ENCODE results near the gene UGT2A3. TPM values are rescaled to one million over a fixed set of nuclear protein-coding genes. Genes with fewer than 3 reads are reported as not detected.
"Not testable (repeated sequence)": the region's sequence is repeated elsewhere in the genome, so short reads cannot be mapped to it uniquely, and the experiment has no call there.

The UGT2A3 gene
- total RNA-seq, 1 donor from 2014 or later: not detected

DNA sequence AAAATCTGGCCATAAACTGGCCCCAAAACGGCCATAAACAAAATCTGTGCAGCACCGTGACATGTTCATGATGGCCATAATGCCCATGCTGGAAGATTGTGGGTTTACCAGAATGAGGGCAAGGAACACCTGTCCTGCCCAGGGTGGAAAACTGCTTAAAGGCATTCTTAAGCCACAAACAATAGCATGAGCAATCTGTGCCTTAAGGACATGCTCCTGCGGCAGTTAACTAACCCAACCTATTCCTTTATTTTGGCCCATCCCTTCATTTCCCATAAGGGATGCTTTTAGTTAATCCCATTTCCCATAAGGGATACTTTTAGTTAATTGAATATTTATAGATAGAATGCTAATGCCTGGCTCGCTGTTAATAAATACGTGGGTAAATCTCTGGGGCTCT lies 29.4 kb downstream of the UGT2A3 start:
- DNase-seq; ATAC-seq (ENCODE audit: poor library complexity); intact Hi-C loops (cut with DNase I): not testable (repeated sequence)

DNA sequence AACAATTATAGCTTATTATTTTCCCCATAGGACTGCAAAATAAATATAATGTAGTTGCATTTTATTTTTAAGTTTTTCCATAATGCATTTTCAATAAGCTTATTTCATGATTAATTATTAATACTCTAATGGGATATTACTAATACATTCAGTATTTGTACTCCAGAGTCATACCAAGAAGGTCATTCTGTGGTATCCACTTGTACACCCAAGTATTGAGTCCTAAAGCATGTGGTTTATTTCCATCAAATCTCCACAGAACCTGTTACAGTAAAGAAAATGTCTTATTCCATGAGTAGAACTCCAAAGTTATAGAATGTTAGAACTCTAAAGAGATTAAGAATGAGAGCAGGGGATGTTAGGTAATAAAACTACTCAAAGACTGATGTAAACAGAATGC lies 30.6 kb downstream of the UGT2A3 start:
- ATAC-seq (ENCODE audit: poor library complexity): no peak
- no peak for DNase-seq
- intact Hi-C loops (cut with DNase I): no loop called here

DNA sequence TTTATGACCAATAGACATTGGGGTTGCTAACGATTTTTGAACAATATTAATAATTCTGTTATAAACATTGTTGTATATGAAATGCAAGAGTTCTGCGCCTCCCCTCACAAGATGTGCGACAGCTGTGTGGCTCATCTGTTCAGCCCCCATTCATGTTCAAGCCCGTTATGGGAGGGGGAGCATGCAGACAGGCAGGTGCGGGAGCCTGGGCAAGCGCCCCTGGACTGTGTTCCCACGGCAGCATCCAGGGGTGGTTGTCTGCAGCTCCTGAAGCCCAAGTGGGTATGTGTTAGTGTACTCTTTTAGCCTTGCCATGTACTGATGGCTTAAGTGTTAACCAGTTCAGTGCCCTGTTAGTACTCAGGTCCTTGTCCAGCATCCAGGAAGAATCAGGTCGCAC lies 34.6 kb downstream of the UGT2A3 start:
- ATAC-seq (ENCODE audit: poor library complexity): no peak

DNA sequence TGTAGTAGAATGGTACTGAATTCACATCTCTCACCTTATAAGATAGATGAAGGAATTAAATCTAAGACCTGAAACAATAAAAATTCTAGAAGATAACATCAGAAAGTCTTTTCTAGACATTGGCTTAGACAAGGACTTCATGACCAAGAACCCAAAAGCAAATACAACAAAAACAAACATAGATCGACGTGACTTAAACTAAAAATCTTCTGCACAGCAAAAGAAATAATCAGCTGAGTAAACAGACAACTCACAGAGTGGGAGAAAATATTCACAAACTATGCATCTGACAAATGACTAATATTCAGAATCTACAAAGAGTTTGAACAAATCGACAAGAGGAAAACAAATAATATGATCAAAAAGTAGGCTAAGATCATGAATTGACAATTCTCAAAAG lies 38.8 kb downstream of the UGT2A3 start:
- DNase-seq (no peak), ATAC-seq (ENCODE audit: poor library complexity) (no peak)
- intact Hi-C loops (cut with DNase I): no loop called here

More for the DNA sequence above, 34.6 kb downstream of the UGT2A3 start:
- intact Hi-C loops (cut with DNase I): no loop called here
- DNase-seq: no peak

DNA sequence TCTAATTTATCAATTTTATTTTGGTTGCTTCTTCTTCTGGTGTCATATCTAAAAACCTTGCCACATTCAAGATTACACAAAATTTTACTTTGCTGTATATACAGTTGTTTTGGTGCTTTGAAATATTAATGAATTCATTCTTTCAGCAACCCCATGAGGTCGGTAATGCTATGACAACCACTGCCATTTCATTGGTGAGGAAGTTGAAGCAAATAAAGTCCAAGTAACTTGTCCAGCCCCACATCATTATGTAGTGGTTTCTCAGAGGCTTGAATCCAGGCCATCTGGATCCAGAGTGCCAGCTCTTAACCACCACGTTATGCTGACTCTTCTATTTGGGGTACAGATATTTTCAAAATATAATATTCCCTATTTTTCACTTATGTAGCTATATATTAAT lies 42.2 kb downstream of the UGT2A3 start:
- ATAC-seq (ENCODE audit: poor library complexity) (no peak), DNase-seq (no peak)
- intact Hi-C loops (cut with DNase I): no loop called here

DNA sequence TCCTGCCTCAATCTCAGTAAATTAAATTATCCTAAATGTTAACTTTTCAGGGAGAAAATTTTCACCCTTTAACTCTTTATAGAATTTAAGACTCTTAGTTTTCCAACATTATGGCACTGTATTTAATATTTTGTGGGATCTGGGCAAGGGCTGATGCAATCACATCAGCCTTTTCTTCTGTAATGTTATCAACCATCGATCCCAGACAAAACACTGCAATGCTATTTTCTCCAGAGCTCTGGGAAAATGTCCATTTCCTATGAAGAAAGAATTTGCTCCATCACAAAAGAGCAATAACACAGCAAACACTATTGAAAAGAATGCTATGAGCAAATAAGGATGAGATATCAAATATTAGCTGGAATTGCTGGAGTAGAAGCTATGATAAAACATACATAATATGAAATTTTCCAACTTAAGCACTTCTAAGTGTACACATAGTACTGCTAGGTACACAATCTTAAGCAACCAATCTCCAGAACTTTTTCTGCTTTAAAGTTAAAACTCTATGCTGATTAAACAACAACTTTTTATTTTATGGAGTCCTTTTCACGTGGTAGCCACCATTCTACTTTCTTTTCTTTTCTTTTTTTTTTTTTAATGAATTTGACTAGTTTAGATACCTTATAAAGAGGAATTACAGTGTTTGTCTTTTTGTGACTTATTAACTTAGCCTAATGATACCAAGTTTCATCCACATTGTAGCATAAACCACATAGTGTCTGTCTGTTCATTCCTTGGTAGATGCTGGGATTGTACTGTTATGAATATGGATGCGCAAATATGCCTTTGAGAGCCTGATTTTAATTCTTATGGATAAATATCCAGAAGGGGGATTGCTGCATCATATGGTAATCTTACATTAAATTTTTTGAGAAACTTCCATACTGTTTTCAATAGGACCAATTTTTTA lies 43.6 kb downstream of the UGT2A3 start:
- intact Hi-C loops (cut with DNase I): no loop called here
- DNase-seq (no peak), ATAC-seq (ENCODE audit: poor library complexity) (no peak)

DNA sequence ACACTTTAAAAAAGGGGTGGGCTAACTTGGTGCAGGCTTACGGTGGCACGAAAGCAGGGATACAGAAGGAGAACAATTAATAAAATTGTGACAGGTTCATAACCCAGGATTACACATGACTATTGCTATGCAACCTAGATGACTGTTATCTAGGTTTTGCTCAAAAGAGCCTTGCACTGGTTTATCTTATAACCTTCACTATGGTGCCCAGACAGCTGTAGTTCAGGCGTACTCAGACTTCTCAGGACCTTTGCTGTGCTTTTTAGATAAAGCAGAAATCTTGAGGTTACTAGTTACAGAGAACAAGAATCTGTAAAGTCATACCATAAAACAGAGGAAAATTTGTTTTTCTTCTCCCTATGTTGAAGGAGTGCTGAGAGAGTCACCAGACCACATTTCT lies 44.4 kb downstream of the UGT2A3 start:
- intact Hi-C loops (cut with DNase I): no loop called here
- DNase-seq (no peak), ATAC-seq (ENCODE audit: poor library complexity) (no peak)

DNA sequence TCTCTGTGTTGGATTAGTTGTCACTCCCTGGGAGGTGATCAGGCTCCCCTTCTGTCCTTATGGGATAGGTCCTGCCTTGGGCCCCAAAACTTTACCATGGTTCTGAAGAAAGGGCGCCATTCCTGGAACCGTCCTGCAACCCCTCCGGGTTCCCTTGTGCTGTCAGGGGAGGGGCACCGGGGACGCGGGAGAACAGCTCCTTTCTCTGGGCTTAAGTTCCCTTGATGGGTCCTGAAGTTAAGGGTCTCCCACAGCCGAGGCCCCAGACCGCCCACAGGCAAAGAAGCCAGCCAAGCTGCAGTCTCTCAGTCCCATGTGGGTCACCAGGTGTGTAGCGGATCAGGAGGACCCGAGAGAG lies 44.8 kb downstream of the UGT2A3 start:
- no peak for DNase-seq
- ATAC-seq (ENCODE audit: poor library complexity): no peak
- intact Hi-C loops (cut with DNase I): no loop called here

DNA sequence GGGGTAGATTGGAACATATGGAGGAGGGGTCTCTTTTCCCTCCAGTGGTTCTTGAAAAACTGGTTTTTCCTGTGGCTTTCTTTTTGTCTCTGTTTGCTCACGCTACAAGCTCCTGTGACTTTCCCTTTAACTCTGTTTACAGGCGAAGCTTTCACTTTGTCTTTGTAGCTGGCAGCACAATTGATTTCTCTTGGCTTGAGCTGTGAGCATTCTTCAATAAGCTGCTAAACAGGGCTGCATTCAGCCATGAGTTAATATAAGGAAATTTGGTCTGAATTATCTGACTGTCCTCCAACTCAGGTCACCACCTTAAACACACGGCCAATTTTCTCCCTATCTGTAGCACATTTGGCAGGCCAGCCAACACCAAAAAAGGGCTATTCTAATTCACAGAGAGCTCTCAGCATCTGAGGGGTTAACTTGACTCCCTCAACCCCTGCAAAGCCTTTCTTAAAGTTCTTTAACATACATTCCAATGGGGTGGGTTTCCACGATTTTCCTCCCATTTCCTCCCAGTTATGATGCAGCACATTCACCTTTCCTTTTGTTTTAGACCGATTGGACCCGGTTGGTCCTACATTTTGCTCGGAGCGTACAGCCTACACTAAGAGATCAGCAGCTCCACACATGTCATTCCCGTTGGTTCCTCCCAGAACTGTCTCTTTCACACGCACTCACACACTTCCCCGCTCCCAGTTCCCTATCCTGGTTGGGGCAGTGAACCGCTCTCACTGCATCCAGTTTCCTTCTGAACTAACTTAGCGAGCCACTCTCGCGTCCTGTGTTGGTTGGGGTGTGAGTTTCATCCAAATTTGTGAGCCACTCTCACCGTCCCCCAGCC lies 45.4 kb downstream of the UGT2A3 start:
- intact Hi-C loops (cut with DNase I): no loop called here
- no peak for ATAC-seq (ENCODE audit: poor library complexity)
- no peak for DNase-seq

DNA sequence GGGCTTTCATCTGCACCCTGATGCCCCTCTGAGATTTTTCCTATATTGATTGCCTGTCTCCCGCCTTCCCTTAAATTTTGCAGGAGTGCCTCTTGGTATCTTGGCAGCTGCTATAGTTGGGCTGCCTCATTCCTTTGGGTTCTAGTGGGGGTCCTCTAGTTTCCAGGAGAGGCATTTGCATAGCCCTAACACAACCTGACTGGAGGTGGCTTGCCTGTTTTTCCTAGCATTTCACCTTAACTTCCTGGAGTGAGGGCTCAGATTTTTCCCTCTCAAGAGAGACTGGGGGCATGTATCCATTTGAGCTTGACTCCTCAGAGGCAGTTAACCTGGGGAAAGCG lies 46.0 kb downstream of the UGT2A3 start:
- intact Hi-C loops (cut with DNase I): no loop called here
- ATAC-seq (ENCODE audit: poor library complexity) (no peak), DNase-seq (no peak)

DNA sequence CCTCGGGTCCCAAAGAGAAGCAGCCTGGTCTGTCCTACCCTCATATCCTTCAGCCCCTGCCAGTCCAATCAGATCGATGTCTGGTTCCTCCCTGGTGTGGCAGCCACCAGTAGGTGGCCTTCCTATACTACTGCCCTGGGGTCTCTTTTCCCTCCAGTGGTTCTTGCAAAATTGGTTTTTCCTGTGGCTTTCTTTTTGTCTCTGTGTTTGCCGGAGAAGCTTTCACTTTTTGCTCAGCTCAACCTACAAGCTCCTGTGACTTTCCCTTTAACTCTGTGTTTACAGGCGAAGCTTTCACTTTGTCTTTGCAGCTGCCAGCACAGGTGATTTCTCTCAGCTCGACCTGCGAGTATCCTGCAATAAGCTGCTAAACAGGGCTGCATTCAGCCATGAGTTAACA lies 46.8 kb downstream of the UGT2A3 start:
- DNase-seq (no peak), ATAC-seq (ENCODE audit: poor library complexity) (no peak)
- intact Hi-C loops (cut with DNase I): no loop called here

DNA sequence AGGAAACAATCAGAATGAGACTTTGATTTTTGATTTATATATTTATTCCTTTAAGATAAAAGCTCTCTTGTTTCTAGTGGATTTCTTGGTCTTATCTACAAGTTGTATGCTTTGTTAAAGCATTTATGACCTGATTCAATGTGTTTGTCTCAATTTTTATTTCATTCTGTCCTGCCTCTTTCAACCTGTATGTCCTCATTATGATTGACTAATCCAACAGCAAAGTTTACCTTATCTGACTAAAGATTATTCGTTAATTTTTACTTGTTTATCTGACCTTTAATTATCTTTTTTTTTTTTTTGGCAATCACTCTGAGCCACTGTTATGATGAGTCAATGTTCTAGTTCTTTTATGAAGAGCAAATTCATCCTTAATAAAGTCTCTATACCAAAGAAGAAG lies 54.9 kb downstream of the UGT2A3 start:
- intact Hi-C loops (cut with DNase I): no loop called here
- ATAC-seq (ENCODE audit: poor library complexity): no peak
- DNase-seq: no peak

DNA sequence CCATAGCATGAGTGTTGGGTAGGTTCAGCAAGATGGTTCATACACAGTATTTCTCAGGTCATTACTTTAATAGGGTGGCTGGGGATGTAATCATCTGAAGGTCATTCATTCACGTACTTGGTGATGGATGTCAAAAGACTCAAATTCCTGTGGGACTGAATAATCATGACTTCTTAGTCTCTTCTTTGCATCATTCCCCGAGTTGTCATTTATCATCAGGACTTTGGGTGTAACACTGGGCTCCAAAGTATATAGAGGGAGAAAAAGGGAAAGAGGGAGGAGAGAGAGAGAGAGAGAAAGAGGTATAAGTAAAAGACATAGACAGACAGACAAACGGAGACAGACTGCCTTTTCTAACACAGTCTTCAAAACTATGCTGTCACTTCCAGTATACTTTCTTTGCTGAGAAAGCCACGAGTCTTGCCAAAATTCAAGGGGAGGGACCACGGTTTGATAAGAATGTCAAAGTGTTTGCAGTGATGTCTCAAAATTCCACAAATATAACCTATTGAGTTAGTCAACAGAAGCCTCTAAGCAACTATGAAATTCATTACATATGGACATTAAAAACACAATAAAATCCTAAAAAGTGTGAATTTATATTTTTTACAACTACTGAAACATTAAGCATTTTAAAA lies 55.9 kb downstream of the UGT2A3 start:
- ATAC-seq (ENCODE audit: poor library complexity) (no peak), DNase-seq (no peak)
- intact Hi-C loops (cut with DNase I): no loop called here

DNA sequence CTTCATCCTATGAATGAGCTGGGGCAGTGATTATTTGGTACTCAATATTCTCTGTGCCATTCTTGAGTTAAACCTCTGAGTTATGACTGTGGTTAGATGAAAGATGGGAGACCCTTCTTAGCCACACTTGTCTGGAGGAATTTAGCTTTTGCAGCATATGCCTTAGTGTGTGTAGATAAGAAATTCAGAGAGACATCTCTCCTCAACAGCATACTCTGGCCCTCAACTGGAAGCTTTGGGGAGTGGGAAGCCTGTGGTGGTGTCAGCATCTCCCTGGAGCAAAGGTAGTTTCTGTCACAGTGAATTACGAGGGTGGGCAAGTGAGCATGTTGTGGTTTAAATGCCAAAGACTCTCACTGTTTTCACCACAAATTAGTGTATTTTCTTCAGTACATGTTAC lies 58.7 kb downstream of the UGT2A3 start:
- ATAC-seq (ENCODE audit: poor library complexity): no peak
- intact Hi-C loops (cut with DNase I): no loop called here
- DNase-seq: no peak

DNA sequence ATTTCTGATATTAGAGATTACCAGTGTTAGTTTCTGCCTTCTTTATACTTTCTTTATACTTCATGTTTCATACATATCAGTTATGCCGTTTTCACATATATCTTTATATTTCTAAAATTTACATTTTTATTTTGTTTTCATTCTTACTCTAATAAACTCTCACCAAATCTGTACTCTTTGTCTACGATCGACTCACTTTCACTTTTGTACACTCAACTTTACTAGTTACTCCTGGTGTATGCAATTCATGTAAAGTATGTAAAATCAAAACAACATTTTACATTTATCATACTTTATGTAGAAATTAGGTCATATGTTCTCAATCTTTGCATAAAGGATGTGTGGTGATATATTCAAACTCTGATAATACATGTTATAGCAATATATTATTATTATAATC lies 59.9 kb downstream of the UGT2A3 start:
- ATAC-seq (ENCODE audit: poor library complexity): no peak
- DNase-seq: no peak
- intact Hi-C loops (cut with DNase I): no loop called here

DNA sequence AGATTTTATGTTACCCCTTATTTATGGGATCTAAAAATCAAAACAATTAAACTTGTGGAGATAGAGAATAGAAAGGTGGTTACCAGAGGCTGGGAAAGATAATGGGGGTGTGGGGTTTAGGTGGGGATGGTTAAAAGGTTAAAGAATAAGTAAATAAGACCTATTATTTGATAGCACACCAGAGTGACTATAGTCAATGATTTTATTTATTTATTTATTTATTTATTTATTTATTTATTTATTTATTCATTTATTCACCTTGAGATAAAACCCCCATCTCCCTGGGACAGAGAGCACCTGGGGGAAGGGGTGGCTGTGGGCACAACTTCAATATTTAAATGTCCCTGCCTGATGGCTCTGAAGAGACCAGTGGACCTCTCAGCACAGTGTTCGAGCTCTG lies 66.1 kb downstream of the UGT2A3 start:
- no peak for ATAC-seq (ENCODE audit: poor library complexity)
- intact Hi-C loops (cut with DNase I): no loop called here
- no peak for DNase-seq

DNA sequence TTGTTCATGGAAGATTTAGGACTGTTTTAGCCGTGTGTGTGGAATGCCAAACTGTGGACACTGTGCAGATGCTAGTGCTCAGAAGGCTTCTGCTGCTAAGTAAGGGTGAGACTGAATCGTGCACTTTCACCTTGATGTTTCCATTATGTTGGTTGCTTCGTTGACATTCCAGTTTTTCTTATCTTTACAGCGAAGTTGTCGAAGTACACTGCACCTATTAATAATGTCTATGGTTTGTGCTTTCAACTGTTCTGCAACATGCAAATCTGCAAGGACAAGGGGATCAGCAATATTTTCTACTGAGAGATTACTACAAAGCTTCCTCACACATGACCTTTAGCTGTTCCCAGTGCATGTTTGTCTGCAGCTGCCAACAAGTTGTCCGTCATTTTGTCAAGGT lies 67.7 kb downstream of the UGT2A3 start:
- no peak for ATAC-seq (ENCODE audit: poor library complexity)
- intact Hi-C loops (cut with DNase I): no loop called here

More for the DNA sequence above, 67.7 kb downstream of the UGT2A3 start:
- DNase-seq: no peak

All from Right ventricle myocardium superior (tissue), 1 donor.